ENCODE results near the gene ST3GAL4. TPM values are rescaled to one million over a fixed set of nuclear protein-coding genes. Genes with fewer than 3 reads are reported as not detected.
A peak's percentile ranks its signal among the peaks of the same experiment; 100 is the strongest.

The ST3GAL4 gene
- total RNA-seq, 1 experiment from 2014 or later, result 46.2 TPM

GRCh38 chr11:126426106-126426505, 70.6 kb downstream of the ST3GAL4 start:
- H3K4me1 ChIP-seq (replicated peaks; ENCODE audit: insufficient read depth), result peaks cover 12% of the 10 kb centered on the region
- TF ChIP-seq EZH2 (IDR thresholded peaks at IDR 0.05; ENCODE audit: low read depth) (no peak), CTCF (conservative IDR thresholded peaks at IDR 0.05) (no peak)
- no peaks in the 10 kb centered on the region for H3K9me3 ChIP-seq (ENCODE audit: insufficient read depth, low read depth)
- intact Hi-C loops (cut with micrococcal nuclease; ENCODE audit: unreplicated experiment), result no loop called here
- CTCF ChIA-PET, result no interaction called here
- H3F3A ChIP-seq (ENCODE audit: insufficient read depth, low read depth), result peaks cover 9% of the 10 kb centered on the region; the same call in 1 of the 2 replicates
- no peaks in the 10 kb centered on the region for H3K9me2 ChIP-seq (ENCODE audit: insufficient read depth)
- no peak overlapping the region for H2AFZ ChIP-seq
- no peak overlapping the region for H3K4me3 ChIP-seq
- H3K79me2 ChIP-seq (ENCODE audit: low read depth), result no peaks in the 10 kb centered on the region
- POLR2A ChIA-PET (ENCODE audit: unreplicated experiment), result no interaction called here
- H3K4me2 ChIP-seq, result no peak overlapping the region
- no peaks in the 10 kb centered on the region for H3K27me3 ChIP-seq (ENCODE audit: insufficient read depth, low read depth)
- DNase-seq, result peak in 1 of 2 experiments; percentile 69
- no peak overlapping the region for H3K27ac ChIP-seq
- H4K20me1 ChIP-seq (ENCODE audit: insufficient read depth), result no peaks in the 10 kb centered on the region
- peaks cover 3% of the 10 kb centered on the region; the same call in 1 of the 2 replicates for H3K36me3 ChIP-seq (ENCODE audit: low read depth)
- BruUV-seq (replicated peaks), result no TSS peak

- intact Hi-C loops (cut with micrococcal nuclease; ENCODE audit: unreplicated experiment), result no loop called here
- no peaks in the 10 kb centered on the region for H3K9me2 ChIP-seq (ENCODE audit: insufficient read depth)
- H4K20me1 ChIP-seq (ENCODE audit: insufficient read depth), result no peaks in the 10 kb centered on the region
- no peak overlapping the region for H3K27ac ChIP-seq
- peaks cover 20% of the 10 kb centered on the region for H3K4me1 ChIP-seq (replicated peaks; ENCODE audit: insufficient read depth)
- no peak overlapping the region for H3K4me2 ChIP-seq
- no peak overlapping the region for H3K4me3 ChIP-seq
- no TSS peak for BruUV-seq (replicated peaks)
- DNase-seq, result no peak
- ChIA-PET CTCF (no interaction called here), POLR2A (ENCODE audit: unreplicated experiment) (no interaction called here)
- TF ChIP-seq EZH2 (IDR thresholded peaks at IDR 0.05; ENCODE audit: low read depth) (no peak), CTCF (conservative IDR thresholded peaks at IDR 0.05) (no peak)
- H3K27me3 ChIP-seq (ENCODE audit: insufficient read depth, low read depth), result no peaks in the 10 kb centered on the region
- no peak overlapping the region for H2AFZ ChIP-seq
- peaks cover 3% of the 10 kb centered on the region; the same call in 1 of the 2 replicates for H3K36me3 ChIP-seq (ENCODE audit: low read depth)
- H3K9me3 ChIP-seq (ENCODE audit: insufficient read depth, low read depth), result no peaks in the 10 kb centered on the region
- peaks cover 19% of the 10 kb centered on the region; the same call in 1 of the 2 replicates for H3F3A ChIP-seq (ENCODE audit: insufficient read depth, low read depth)
- H3K79me2 ChIP-seq (ENCODE audit: low read depth), result no peaks in the 10 kb centered on the region
These were observed 71.6 kb downstream of the ST3GAL4 start for GRCh38 chr11:126426820-126427749.

- no TSS peak for BruUV-seq (replicated peaks)
- POLR2A ChIA-PET (ENCODE audit: unreplicated experiment), result no interaction called here
- Histone ChIP-seq H3K4me3 (no peak overlapping the region), H2AFZ (no peak overlapping the region), H3K4me2 (peak overlapping the region; percentile 60; the same call in 1 of the 2 replicates), H4K20me1 (ENCODE audit: insufficient read depth) (no peaks in the 10 kb centered on the region), H3K9me2 (ENCODE audit: insufficient read depth) (no peaks in the 10 kb centered on the region), H3K79me2 (ENCODE audit: low read depth) (no peaks in the 10 kb centered on the region), H3K27me3 (ENCODE audit: insufficient read depth, low read depth) (no peaks in the 10 kb centered on the region), H3K4me1 (replicated peaks; ENCODE audit: insufficient read depth) (peaks cover 29% of the 10 kb centered on the region), H3K27ac (no peak overlapping the region), H3F3A (ENCODE audit: insufficient read depth, low read depth) (peaks cover 18% of the 10 kb centered on the region; the same call in 1 of the 2 replicates), H3K9me3 (ENCODE audit: insufficient read depth, low read depth) (no peaks in the 10 kb centered on the region), H3K36me3 (ENCODE audit: low read depth) (no peaks in the 10 kb centered on the region)
- intact Hi-C loops (cut with micrococcal nuclease; ENCODE audit: unreplicated experiment), result loop anchor here (2.0 to 10.0 kb wide), 2 partner anchors 24 to 86 kb away; no protein-coding TSS in a partner anchor
- DNase-seq, result no peak
- TF ChIP-seq CTCF (conservative IDR thresholded peaks at IDR 0.05) (no peak), EZH2 (IDR thresholded peaks at IDR 0.05; ENCODE audit: low read depth) (no peak)
- CTCF ChIA-PET, result interaction anchor here (0.6 to 0.8 kb wide), 2 partner anchors 10 to 1704 kb away, joined by 3 read pairs; no protein-coding TSS in a partner anchor
These were observed 75.3 kb downstream of the ST3GAL4 start for GRCh38 chr11:126430581-126431335.

Data from PC-9 (cell line).